Measurements from ENCODE around the gene GALNT9. TPM values are rescaled to one million over a fixed set of nuclear protein-coding genes. Genes with fewer than 3 reads are reported as not detected.

The GALNT9 gene
- total and polyA plus RNA-seq, 8 donors: 0.15 to 3.1 (median 0.19) TPM; not detected in 5

DNA sequence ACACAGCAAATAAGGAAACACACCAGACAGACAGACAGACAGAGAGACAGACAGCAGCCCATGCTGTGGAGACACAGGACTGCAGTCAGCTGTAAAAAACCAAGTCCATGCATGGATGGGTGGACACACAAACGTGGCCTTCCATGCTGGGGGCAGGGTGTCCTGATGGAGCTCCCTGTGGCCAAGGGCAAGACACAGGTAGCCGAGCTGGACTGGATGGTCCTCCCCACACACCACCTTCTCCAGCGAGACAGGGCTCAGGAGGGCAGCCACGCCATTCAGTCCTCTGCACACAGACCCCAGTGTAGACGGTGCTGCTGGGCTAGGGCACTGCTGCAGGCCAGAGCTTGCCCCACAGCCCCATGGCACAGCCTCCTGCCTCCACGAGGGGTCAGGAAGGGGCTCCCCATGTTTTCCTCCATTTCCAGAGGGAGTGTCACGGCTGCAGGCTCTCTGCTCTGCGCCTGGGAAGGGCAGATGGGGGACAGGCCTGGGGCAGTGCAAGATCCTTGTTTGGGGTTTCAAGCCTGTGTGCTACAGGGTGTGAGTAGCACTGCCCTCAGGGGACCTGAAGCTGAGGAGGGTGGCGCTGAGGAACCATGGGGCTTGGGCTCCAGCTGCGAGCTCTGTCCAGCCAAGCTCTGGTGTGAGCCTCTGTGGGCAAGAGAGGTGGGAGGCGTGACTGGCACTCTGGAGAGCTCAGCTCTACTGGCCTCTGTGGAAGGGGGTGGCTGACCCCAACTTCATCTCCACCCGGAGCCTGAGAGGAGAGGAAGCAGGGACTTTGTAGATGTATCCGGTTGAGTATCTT lies 67.9 kb downstream of the GALNT9 start:
- 70 to 80% (median 75%) methylated on average over 9 to 13 of the region's 13 CpGs for WGBS, 5 donors
- intact Hi-C loops (cut with DNase I; ENCODE audit: low total_unique reads): no loop called here
- DNase-seq: no peak
- H3K4me1 ChIP-seq: no peaks in the 10 kb centered on the region
- H3K36me3 ChIP-seq: no peaks in the 10 kb centered on the region
- H3K27me3 ChIP-seq: peaks cover 0 to 83% (median 0%) of the 10 kb centered on the region in 3 donors
- no peaks in the 10 kb centered on the region for H3K9me3 ChIP-seq
- no peak overlapping the region for H3K27ac ChIP-seq
- TF ChIP-seq, protein P1, sequence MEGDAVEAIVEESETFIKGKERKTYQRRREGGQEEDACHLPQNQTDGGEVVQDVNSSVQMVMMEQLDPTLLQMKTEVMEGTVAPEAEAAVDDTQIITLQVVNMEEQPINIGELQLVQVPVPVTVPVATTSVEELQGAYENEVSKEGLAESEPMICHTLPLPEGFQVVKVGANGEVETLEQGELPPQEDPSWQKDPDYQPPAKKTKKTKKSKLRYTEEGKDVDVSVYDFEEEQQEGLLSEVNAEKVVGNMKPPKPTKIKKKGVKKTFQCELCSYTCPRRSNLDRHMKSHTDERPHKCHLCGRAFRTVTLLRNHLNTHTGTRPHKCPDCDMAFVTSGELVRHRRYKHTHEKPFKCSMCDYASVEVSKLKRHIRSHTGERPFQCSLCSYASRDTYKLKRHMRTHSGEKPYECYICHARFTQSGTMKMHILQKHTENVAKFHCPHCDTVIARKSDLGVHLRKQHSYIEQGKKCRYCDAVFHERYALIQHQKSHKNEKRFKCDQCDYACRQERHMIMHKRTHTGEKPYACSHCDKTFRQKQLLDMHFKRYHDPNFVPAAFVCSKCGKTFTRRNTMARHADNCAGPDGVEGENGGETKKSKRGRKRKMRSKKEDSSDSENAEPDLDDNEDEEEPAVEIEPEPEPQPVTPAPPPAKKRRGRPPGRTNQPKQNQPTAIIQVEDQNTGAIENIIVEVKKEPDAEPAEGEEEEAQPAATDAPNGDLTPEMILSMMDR (IDR thresholded peaks at IDR 0.05): no peak
- TF ChIP-seq POLR2AphosphoS5 (IDR thresholded peaks at IDR 0.05) (no peak), POLR2A (IDR thresholded peaks at IDR 0.05) (no peak), EP300 (IDR thresholded peaks at IDR 0.05) (no peak)
- H3K4me3 ChIP-seq: no peak overlapping the region

- no peak for DNase-seq
- no peak overlapping the region for H3K27ac ChIP-seq
These were observed 68.7 kb downstream of the GALNT9 start for GRCh38 chr12:132260721-132261120.

DNA sequence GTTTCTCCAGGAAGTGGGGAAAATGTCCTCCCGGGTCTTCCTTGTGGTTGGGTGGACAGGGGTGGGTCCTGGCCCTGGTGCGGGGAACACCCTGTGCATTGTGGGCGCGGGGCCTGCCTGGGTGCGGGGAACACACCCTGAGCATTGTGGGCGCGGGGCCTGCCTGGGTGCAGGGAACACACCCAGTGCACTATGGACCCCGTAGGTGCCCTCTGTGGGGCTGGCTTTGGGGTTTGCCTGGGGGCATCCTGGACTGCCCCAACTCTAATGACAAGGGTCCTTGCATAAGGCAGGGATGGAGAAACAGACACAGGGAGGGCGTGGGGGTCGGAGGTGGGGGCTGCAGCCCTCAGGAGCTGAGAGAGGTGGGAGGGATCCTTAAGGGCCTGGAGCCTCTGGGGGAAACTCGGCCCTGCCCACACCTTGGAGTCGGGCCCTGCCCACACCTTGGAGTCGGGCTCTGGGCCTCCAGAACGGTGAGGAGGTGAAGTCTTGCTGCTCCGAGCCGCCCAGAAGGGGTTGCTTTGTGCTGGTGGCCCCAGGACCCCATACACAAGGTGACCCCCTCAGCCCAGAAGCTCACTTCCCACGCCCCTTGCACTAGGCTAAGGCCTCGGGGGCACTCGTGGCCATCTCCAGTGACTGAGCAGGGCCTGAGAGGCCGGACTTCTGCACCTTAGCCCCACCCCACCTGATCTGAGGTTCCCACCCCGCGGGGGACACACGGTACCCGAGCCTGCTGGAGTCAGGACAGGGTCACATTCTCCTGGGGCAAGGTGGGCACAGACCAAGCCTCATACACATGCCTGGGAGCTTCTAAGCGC lies 69.3 kb downstream of the GALNT9 start:
- no peaks in the 10 kb centered on the region for H3K36me3 ChIP-seq
- H3K4me3 ChIP-seq: no peak overlapping the region
- no peaks in the 10 kb centered on the region for H3K4me1 ChIP-seq
- WGBS, 5 donors: 53 to 69% (median 65%) methylated on average over 20 to 25 of the region's 25 CpGs
- DNase-seq: no peak
- no peak for TF ChIP-seq POLR2AphosphoS5 (IDR thresholded peaks at IDR 0.05)
- TF ChIP-seq, protein P1 (IDR thresholded peaks at IDR 0.05): no peak
- no peak for TF ChIP-seq EP300 (IDR thresholded peaks at IDR 0.05)
- TF ChIP-seq POLR2A (IDR thresholded peaks at IDR 0.05): no peak
- peaks cover 0 to 72% (median 0%) of the 10 kb centered on the region in 3 donors for H3K27me3 ChIP-seq
- H3K9me3 ChIP-seq: no peaks in the 10 kb centered on the region
- intact Hi-C loops (cut with DNase I; ENCODE audit: low total_unique reads): no loop called here
- H3K27ac ChIP-seq: no peak overlapping the region

More at GRCh38 chr12:132260721-132261120, 68.7 kb downstream of the GALNT9 start:
- 80 to 92% (median 87%) methylated on average over 25 to 29 of the region's 29 CpGs for WGBS, 5 donors
- Histone ChIP-seq H3K4me1 (no peaks in the 10 kb centered on the region), H3K36me3 (no peaks in the 10 kb centered on the region), H3K27me3 (peaks cover 0 to 78% (median 0%) of the 10 kb centered on the region in 3 donors), H3K9me3 (no peaks in the 10 kb centered on the region), H3K4me3 (no peak overlapping the region)
- intact Hi-C loops (cut with DNase I; ENCODE audit: low total_unique reads): no loop called here
- TF ChIP-seq EP300 (IDR thresholded peaks at IDR 0.05) (no peak), POLR2A (IDR thresholded peaks at IDR 0.05) (no peak), POLR2AphosphoS5 (IDR thresholded peaks at IDR 0.05) (no peak)
- TF ChIP-seq, protein P1 (IDR thresholded peaks at IDR 0.05): no peak

- intact Hi-C loops (cut with DNase I; ENCODE audit: low total_unique reads): no loop called here
- Histone ChIP-seq H3K4me1 (no peaks in the 10 kb centered on the region), H3K4me3 (no peak overlapping the region), H3K27me3 (peaks cover 0 to 65% (median 0%) of the 10 kb centered on the region in 3 donors), H3K9me3 (no peaks in the 10 kb centered on the region), H3K27ac (no peak overlapping the region), H3K36me3 (no peaks in the 10 kb centered on the region)
- 59 to 74% (median 65%) methylated on average over 14 to 15 of the region's 15 CpGs for WGBS, 5 donors
- no peak for DNase-seq
- TF ChIP-seq POLR2A (IDR thresholded peaks at IDR 0.05) (no peak), EP300 (IDR thresholded peaks at IDR 0.05) (no peak), POLR2AphosphoS5 (IDR thresholded peaks at IDR 0.05) (no peak)
- TF ChIP-seq, protein P1 (IDR thresholded peaks at IDR 0.05): no peak
These were observed 70.0 kb downstream of the GALNT9 start for GRCh38 chr12:132259364-132259871.
